Osteoblast (primary cell): ENCODE data around the gene PHF19. TPM values are rescaled to one million over a fixed set of nuclear protein-coding genes. Genes with fewer than 3 reads are reported as not detected.

Experiments
- DNase-seq: peaks from one replicate; pipeline ENCODE4 v3.0.0; 2011; ENCODE audit warnings: low spot score, mixed read lengths; ENCODE audit not compliant: insufficient read length; ENCODE audit errors: missing footprints
- H2AFZ ChIP-seq: 2 replicates; pipeline ENCODE4 v1.6.0; 2011; ENCODE audit warnings: mild to moderate bottlenecking, low read length
- H3K27ac ChIP-seq: 2 replicates; pipeline ENCODE4 v1.5.1; 2011; ENCODE audit warnings: mild to moderate bottlenecking, low read depth, low read length, moderate library complexity
- H3K27me3 ChIP-seq: 2 replicates; pipeline ENCODE4 v1.6.0; 2012; ENCODE audit warnings: mild to moderate bottlenecking, control low read depth, inconsistent platforms, low read length, moderate library complexity; ENCODE audit not compliant: insufficient read depth
- H3K36me3 ChIP-seq: 2 replicates; pipeline ENCODE4 v1.5.1; 2011; ENCODE audit warnings: mild to moderate bottlenecking, low read length, control low read depth, moderate library complexity; ENCODE audit not compliant: insufficient read depth
- H3K4me1 ChIP-seq: 2 replicates; pipeline ENCODE4 v1.5.1; 2011; ENCODE audit warnings: mild to moderate bottlenecking, low read length, control low read depth, moderate library complexity; ENCODE audit not compliant: insufficient read depth
- H3K4me2 ChIP-seq: 2 replicates; pipeline ENCODE4 v1.6.0; 2011; ENCODE audit warnings: mild to moderate bottlenecking, low read length; ENCODE audit not compliant: insufficient read depth
- H3K4me3 ChIP-seq: fragments of 200-600 bp; sonication (generic); 3 replicates; pipeline ENCODE4 v1.5.1; 2012; ENCODE audit warnings: mild to moderate bottlenecking, low read length, inconsistent platforms; ENCODE audit not compliant: insufficient read depth
- H3K79me2 ChIP-seq: 2 replicates; pipeline ENCODE4 v1.6.0; 2012; ENCODE audit warnings: mild to moderate bottlenecking, low read length, control low read depth, inconsistent platforms; ENCODE audit not compliant: insufficient read depth
- H3K9me3 ChIP-seq: 2 replicates; pipeline ENCODE4 v1.5.1; 2011; ENCODE audit warnings: low read depth, low read length, control low read depth
- H4K20me1 ChIP-seq: 2 replicates; pipeline ENCODE4 v1.6.0; 2012; ENCODE audit warnings: mild to moderate bottlenecking, low read length, control low read depth; ENCODE audit not compliant: insufficient read depth
- total RNA-seq: library from RNA; depleted of rRNA; stranded (reverse); fragments of >200 nt; gene quantifications from 2 replicates; pipeline ENCODE4 v1.2.3, GENCODE V29; 2012
- TF ChIP-seq, protein P1 (sequence below): IDR thresholded peaks from 2 replicates; pipeline ENCODE4 v1.5.1; 2011; ENCODE audit warnings: mild to moderate bottlenecking, low read depth, low read length, moderate library complexity; ENCODE audit errors: extremely low read depth

Gene PHF19
- total RNA-seq, 1 donor: 16.6 TPM

DNA sequence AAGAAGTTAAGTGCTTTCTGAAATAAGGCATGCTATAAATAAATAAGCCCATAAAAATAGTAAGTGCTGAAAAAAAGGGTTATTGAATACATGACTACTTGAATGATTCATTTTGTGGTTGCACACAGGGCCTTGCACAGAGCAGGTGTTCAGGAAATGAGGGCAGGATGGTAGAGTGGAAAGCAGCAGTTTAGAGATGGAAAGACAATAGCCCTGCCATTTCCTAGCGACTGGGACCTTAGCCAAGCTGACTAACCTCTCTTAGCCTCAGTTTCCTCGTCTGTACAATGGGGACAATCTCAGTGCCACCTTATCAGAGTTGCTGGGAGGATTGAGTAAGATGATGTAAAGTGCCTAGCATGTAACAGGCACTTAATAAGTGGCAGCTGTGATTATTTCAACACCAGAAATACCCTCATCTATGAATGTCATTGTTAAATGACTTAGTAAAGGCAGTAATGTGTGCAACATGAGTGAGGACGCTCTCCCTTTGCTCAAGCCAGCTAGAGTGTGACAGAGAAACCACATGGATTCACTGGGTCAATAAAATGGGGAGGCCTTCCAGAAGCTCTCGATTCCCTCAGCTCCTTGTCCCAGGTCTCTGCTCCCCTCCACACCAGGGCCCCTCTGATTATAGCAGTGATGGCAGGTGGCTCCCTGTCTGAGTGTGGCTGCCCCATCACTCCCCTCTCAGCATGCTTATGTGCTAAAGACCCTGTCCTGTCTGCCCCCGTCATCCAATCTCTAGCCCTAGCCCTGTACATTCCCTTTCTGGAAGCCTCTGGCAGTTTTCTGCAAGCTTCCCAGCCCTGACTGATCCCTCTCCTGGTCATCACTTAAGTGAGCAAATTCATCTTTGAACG lies 16.0 kb upstream of the PHF19 start:
- no peaks in the 10 kb centered on the region for H3K9me3 ChIP-seq
- H3K4me3 ChIP-seq: no peak overlapping the region
- no peaks in the 10 kb centered on the region for H3K36me3 ChIP-seq
- no peak overlapping the region for H3K4me2 ChIP-seq
- H3K79me2 ChIP-seq: no peaks in the 10 kb centered on the region
- TF ChIP-seq, protein P1, sequence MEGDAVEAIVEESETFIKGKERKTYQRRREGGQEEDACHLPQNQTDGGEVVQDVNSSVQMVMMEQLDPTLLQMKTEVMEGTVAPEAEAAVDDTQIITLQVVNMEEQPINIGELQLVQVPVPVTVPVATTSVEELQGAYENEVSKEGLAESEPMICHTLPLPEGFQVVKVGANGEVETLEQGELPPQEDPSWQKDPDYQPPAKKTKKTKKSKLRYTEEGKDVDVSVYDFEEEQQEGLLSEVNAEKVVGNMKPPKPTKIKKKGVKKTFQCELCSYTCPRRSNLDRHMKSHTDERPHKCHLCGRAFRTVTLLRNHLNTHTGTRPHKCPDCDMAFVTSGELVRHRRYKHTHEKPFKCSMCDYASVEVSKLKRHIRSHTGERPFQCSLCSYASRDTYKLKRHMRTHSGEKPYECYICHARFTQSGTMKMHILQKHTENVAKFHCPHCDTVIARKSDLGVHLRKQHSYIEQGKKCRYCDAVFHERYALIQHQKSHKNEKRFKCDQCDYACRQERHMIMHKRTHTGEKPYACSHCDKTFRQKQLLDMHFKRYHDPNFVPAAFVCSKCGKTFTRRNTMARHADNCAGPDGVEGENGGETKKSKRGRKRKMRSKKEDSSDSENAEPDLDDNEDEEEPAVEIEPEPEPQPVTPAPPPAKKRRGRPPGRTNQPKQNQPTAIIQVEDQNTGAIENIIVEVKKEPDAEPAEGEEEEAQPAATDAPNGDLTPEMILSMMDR: no peak
- H3K27me3 ChIP-seq: peaks cover 34% of the 10 kb centered on the region
- peak; percentile 93 for DNase-seq
- no peak overlapping the region for H3K27ac ChIP-seq
- H3K4me1 ChIP-seq: peaks cover 7% of the 10 kb centered on the region
- no peak overlapping the region for H2AFZ ChIP-seq
- no peaks in the 10 kb centered on the region for H4K20me1 ChIP-seq

- no peak overlapping the region for H2AFZ ChIP-seq
- no peaks in the 10 kb centered on the region for H3K79me2 ChIP-seq
- H3K4me2 ChIP-seq: no peak overlapping the region
- H3K9me3 ChIP-seq: no peaks in the 10 kb centered on the region
- no peaks in the 10 kb centered on the region for H4K20me1 ChIP-seq
- TF ChIP-seq, protein P1: no peak
- H3K4me1 ChIP-seq: peaks cover 7% of the 10 kb centered on the region
- peaks cover 34% of the 10 kb centered on the region for H3K27me3 ChIP-seq
- H3K4me3 ChIP-seq: no peak overlapping the region
- DNase-seq: no peak
- no peaks in the 10 kb centered on the region for H3K36me3 ChIP-seq
- H3K27ac ChIP-seq: no peak overlapping the region
Observed at GRCh38 chr9:120891884-120892747, 15.1 kb upstream of the PHF19 start.

DNA sequence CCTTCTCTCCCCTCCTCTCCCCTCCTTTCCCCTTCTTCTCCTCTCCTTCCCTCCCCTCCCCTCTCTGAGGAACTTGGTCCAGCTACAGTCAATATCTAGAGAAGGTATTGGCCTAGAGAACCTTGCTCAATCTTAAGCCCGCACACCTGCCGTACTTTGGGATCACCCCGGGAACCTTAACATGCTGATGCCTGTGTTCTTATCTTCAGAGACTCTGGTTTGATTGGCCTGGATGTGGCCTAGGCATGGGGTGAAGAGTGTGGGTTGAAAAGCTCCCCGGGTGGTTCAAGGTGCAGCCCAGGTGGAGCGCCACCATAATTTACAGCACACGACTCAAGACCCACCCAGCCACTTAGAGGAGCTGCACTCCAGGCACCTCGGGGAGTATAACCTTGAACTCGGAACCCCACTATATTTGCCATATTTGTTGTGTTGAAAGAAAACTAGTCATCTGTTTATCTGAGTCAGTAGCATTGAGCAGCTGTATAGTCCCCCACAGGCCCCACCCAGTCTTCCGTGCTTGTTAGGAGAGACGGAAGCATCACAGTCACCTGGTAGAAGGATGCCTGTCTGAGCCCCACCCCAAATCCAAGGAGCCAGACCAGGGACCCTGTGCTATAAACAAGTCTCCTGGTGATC lies 14.4 kb upstream of the PHF19 start:
- H3K4me2 ChIP-seq: no peak overlapping the region
- no peaks in the 10 kb centered on the region for H3K9me3 ChIP-seq
- no peak overlapping the region for H3K4me3 ChIP-seq
- no peak for DNase-seq
- TF ChIP-seq, protein P1: no peak
- H4K20me1 ChIP-seq: no peaks in the 10 kb centered on the region
- H3K79me2 ChIP-seq: no peaks in the 10 kb centered on the region
- peaks cover 34% of the 10 kb centered on the region for H3K27me3 ChIP-seq
- peaks cover 12% of the 10 kb centered on the region for H3K4me1 ChIP-seq
- H3K27ac ChIP-seq: no peak overlapping the region
- no peak overlapping the region for H2AFZ ChIP-seq
- no peaks in the 10 kb centered on the region for H3K36me3 ChIP-seq
